Loucy (cell line): Measurements from ENCODE around the gene NRG2.

ENCODE experiments used
- EZH2phosphoT487 ChIP-seq: fragments of 200-600 bp; IDR thresholded peaks from 2 replicates; pipeline ENCODE4 v1.6.1; 2018; ENCODE audit warnings: antibody characterized with exemption, mild to moderate bottlenecking, moderate library complexity, borderline replicate concordance
- TF ChIP-seq, protein P1 (sequence below): fragments of 200-600 bp; sonication (generic); conservative IDR thresholded peaks from 2 replicates; pipeline ENCODE4 v1.5.1; 2014; ENCODE audit warnings: mild to moderate bottlenecking, antibody characterized with exemption, low read length

DNA sequence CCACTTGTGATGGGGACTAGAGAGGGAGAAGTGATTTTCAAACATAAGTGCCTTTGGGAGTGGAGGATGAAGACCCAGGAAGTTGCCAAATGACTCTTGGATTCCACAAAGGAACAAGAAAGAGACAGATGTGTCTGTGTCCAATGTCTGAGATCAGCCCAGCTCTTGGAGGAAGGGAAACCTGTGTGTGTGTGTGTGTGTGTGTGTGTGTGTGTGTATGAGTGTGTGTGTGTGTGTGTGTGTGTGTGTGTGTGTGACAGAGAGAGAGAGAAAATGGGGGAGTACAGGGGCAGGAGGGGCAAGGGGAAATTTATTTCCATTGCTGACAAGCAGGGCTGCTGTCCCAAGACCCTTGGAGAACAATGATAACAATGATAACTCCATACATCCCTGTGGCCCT is 175.5 kb downstream of the NRG2 start:
- TF ChIP-seq, protein P1, sequence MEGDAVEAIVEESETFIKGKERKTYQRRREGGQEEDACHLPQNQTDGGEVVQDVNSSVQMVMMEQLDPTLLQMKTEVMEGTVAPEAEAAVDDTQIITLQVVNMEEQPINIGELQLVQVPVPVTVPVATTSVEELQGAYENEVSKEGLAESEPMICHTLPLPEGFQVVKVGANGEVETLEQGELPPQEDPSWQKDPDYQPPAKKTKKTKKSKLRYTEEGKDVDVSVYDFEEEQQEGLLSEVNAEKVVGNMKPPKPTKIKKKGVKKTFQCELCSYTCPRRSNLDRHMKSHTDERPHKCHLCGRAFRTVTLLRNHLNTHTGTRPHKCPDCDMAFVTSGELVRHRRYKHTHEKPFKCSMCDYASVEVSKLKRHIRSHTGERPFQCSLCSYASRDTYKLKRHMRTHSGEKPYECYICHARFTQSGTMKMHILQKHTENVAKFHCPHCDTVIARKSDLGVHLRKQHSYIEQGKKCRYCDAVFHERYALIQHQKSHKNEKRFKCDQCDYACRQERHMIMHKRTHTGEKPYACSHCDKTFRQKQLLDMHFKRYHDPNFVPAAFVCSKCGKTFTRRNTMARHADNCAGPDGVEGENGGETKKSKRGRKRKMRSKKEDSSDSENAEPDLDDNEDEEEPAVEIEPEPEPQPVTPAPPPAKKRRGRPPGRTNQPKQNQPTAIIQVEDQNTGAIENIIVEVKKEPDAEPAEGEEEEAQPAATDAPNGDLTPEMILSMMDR = no peak
- TF ChIP-seq EZH2phosphoT487 = no peak
